Measurements from ENCODE around the gene VAMP8. TPM values are rescaled to one million over a fixed set of nuclear protein-coding genes. Genes with fewer than 3 reads are reported as not detected.
A peak's percentile ranks its signal among the peaks of the same experiment; 100 is the strongest.

VAMP8 gene
- total and polyA plus RNA-seq, 4 donors = 29.2 to 140 (median 79.4) TPM

- Histone ChIP-seq H3K4me1 (ENCODE audit: control insufficient read depth in 4 of 4, insufficient read depth in 4 of 4, low read length in 3 of 4) (peaks cover 12 to 46% (median 30%) of the 10 kb centered on the region in 4 donors), H3K27me3 (ENCODE audit: control insufficient read depth in 4 of 4, insufficient read depth in 4 of 4, low read length in 3 of 4) (no peaks in the 10 kb centered on the region), H3K36me3 (ENCODE audit: control insufficient read depth in 4 of 4, insufficient read depth in 3 of 4, low read depth in 1 of 4, low read length in 3 of 4) (peaks cover 0 to 7% (median 2%) of the 10 kb centered on the region in 4 donors), H3K9me3 (ENCODE audit: control insufficient read depth in 4 of 4, low read length in 3 of 4) (no peaks in the 10 kb centered on the region), H3K4me3 (ENCODE audit: low read depth in 1 of 3, low read length in 3 of 3) (peak overlapping the region in 1 of 3 donors; percentile 14), H3K9ac (ENCODE audit: low read depth in 1 of 2, low read length in 2 of 2) (no peak overlapping the region), H3K27ac (ENCODE audit: low read depth in 1 of 2, low read length in 2 of 2) (peak overlapping the region; percentile 85 to 89)
- 71% methylated on average over 1 of the region's 1 CpG for WGBS
- TF ChIP-seq HNF4G (IDR thresholded peaks at IDR 0.05) = no peak
- no peak for TF ChIP-seq GABPA (IDR thresholded peaks at IDR 0.05 in 1 of 2, conservative IDR thresholded peaks at IDR 0.05 in 1 of 2)
- no peak for TF ChIP-seq FOXA1 (IDR thresholded peaks at IDR 0.05)
- no peak for TF ChIP-seq REST (IDR thresholded peaks at IDR 0.05)
- TF ChIP-seq CTCF (IDR thresholded peaks at IDR 0.05; ENCODE audit: low read depth, low read length, missing input control) = no peak
- TF ChIP-seq JUND (IDR thresholded peaks at IDR 0.05) = peak in 1 of 2 donors; percentile 57
- no peak for TF ChIP-seq YY1 (IDR thresholded peaks at IDR 0.05)
- DNase-seq (ENCODE audit: low spot score) = no peak
Measured at GRCh38 chr2:85585781-85586105, 8.4 kb downstream of the VAMP8 start.

- no peak overlapping the region for H3K9ac ChIP-seq (ENCODE audit: low read depth in 1 of 2, low read length in 2 of 2)
- H3K4me3 ChIP-seq (ENCODE audit: low read depth in 1 of 3, low read length in 3 of 3) = no peak overlapping the region
- no peaks in the 10 kb centered on the region for H3K27me3 ChIP-seq (ENCODE audit: control insufficient read depth in 4 of 4, insufficient read depth in 4 of 4, low read length in 3 of 4)
- no peak for TF ChIP-seq NR2F2 (IDR thresholded peaks at IDR 0.05)
- no peak for TF ChIP-seq HNF4G (IDR thresholded peaks at IDR 0.05)
- TF ChIP-seq TAF1 (conservative IDR thresholded peaks at IDR 0.05) = no peak
- TF ChIP-seq REST (IDR thresholded peaks at IDR 0.05) = no peak
- no peak for TF ChIP-seq GABPA (IDR thresholded peaks at IDR 0.05 in 1 of 2, conservative IDR thresholded peaks at IDR 0.05 in 1 of 2)
- no peak for TF ChIP-seq JUND (IDR thresholded peaks at IDR 0.05)
- no peak for TF ChIP-seq YY1 (IDR thresholded peaks at IDR 0.05)
- no peak for TF ChIP-seq RAD21 (IDR thresholded peaks at IDR 0.05)
- TF ChIP-seq SP1 (IDR thresholded peaks at IDR 0.05) = no peak
- TF ChIP-seq HNF4A (conservative IDR thresholded peaks at IDR 0.05) = no peak
- no peak for TF ChIP-seq ZBTB33 (IDR thresholded peaks at IDR 0.05)
- TF ChIP-seq RXRA (IDR thresholded peaks at IDR 0.05) = no peak
- no peak for TF ChIP-seq EGR1 (IDR thresholded peaks at IDR 0.05; ENCODE audit: low read depth in 2 of 2)
- TF ChIP-seq FOXA1 (IDR thresholded peaks at IDR 0.05) = no peak
- no peak for TF ChIP-seq FOXA2 (IDR thresholded peaks at IDR 0.05)
- no peak for TF ChIP-seq ATF3 (IDR thresholded peaks at IDR 0.05)
- TF ChIP-seq MAX (IDR thresholded peaks at IDR 0.05) = no peak
- no peak for TF ChIP-seq CTCF (IDR thresholded peaks at IDR 0.05; ENCODE audit: low read depth, low read length, missing input control)
- peaks cover 12 to 47% (median 32%) of the 10 kb centered on the region in 4 donors for H3K4me1 ChIP-seq (ENCODE audit: control insufficient read depth in 4 of 4, insufficient read depth in 4 of 4, low read length in 3 of 4)
- 69% methylated on average over 4 of the region's 4 CpGs for WGBS
- H3K27ac ChIP-seq (ENCODE audit: low read depth in 1 of 2, low read length in 2 of 2) = peak overlapping the region; percentile 32 to 74
- no peaks in the 10 kb centered on the region for H3K36me3 ChIP-seq (ENCODE audit: control insufficient read depth in 4 of 4, insufficient read depth in 3 of 4, low read depth in 1 of 4, low read length in 3 of 4)
- H3K9me3 ChIP-seq (ENCODE audit: control insufficient read depth in 4 of 4, low read length in 3 of 4) = no peaks in the 10 kb centered on the region
- no peak for DNase-seq (ENCODE audit: low spot score)
Measured at GRCh38 chr2:85588236-85588635, 10.8 kb downstream of the VAMP8 start.
